OCI-LY7 (cell line): ENCODE data around the gene CTBS. TPM values are rescaled to one million over a fixed set of nuclear protein-coding genes. Genes with fewer than 3 reads are reported as not detected.

Experiments used
- BruUV-seq: library from RNA; stranded (reverse); fragments of 400-500 nt; replicated peaks from 2 replicates; lab custom pipeline; 2021; lab: Mats Ljungman, UMichigan
- CTCF ChIA-PET: fragments of 300-600 bp; sonication (Branson Sonifier 250); formaldehyde crosslinking; loops from one replicate; lab custom pipeline; 2022; ENCODE audit warnings: antibody characterized with exemption; ENCODE audit not compliant: unreplicated experiment; lab: Charles Lee
- POLR2A ChIA-PET: fragments of 300-600 bp; sonication (Branson Sonifier 250); formaldehyde crosslinking; loops from one replicate; lab custom pipeline; 2022; ENCODE audit warnings: antibody characterized with exemption; lab: Charles Lee
- DNase-seq: peaks from one replicate; pipeline ENCODE4 v3.0.0-alpha.2; 2015; ENCODE audit warnings: low spot score
- H2AFZ ChIP-seq: fragments of 200-600 bp; sonication (generic), shearing (Covaris generic); 2 replicates; pipeline ENCODE4 v1.6.1; 2014; ENCODE audit warnings: mild to moderate bottlenecking, antibody characterized with exemption, low read length, moderate library complexity
- H3K27ac ChIP-seq: fragments of 200-600 bp; sonication (generic); 2 replicates; pipeline ENCODE4 v1.5.1; 2014; ENCODE audit warnings: mixed run types, low read depth, mild to moderate bottlenecking, moderate library complexity, low read length, inconsistent platforms; ENCODE audit not compliant: poor library complexity, severe bottlenecking
- H3K36me3 ChIP-seq: fragments of 200-600 bp; sonication (generic); 2 replicates; pipeline ENCODE4 v1.6.1; 2014; ENCODE audit warnings: mild to moderate bottlenecking, antibody characterized with exemption, low read length, moderate library complexity, mixed read lengths; ENCODE audit not compliant: insufficient read depth
- H3K4me1 ChIP-seq: fragments of 200-600 bp; sonication (generic); 2 replicates; pipeline ENCODE4 v1.5.1; 2014; ENCODE audit warnings: mild to moderate bottlenecking, low read length; ENCODE audit not compliant: insufficient read depth, poor library complexity, severe bottlenecking
- H3K4me2 ChIP-seq: fragments of 200-600 bp; sonication (generic); 2 replicates; pipeline ENCODE4 v1.6.1; 2014; ENCODE audit warnings: mild to moderate bottlenecking, low read length
- H3K4me3 ChIP-seq: fragments of 200-600 bp; sonication (generic); 2 replicates; pipeline ENCODE4 v1.5.1; 2014; ENCODE audit warnings: mild to moderate bottlenecking, low read depth, low read length; ENCODE audit not compliant: poor library complexity, severe bottlenecking
- H3K79me2 ChIP-seq: fragments of 200-600 bp; sonication (generic); 2 replicates; pipeline ENCODE4 v1.6.1; 2016; ENCODE audit warnings: low read depth, mild to moderate bottlenecking, low read length, moderate library complexity, mixed read lengths; ENCODE audit not compliant: insufficient read depth
- H3K9me2 ChIP-seq: fragments of 200-600 bp; sonication (generic); 2 replicates; pipeline ENCODE4 v1.6.1; 2016; ENCODE audit warnings: mild to moderate bottlenecking, low read length, mixed read lengths; ENCODE audit not compliant: insufficient read depth
- H3K9me3 ChIP-seq: fragments of 200-600 bp; sonication (generic); 2 replicates; pipeline ENCODE4 v1.6.1; 2014; ENCODE audit warnings: mild to moderate bottlenecking, mixed run types, low read length, mixed read lengths
- H4K20me1 ChIP-seq: fragments of 200-600 bp; sonication (generic); 2 replicates; pipeline ENCODE4 v1.6.1; 2014; ENCODE audit warnings: mild to moderate bottlenecking, antibody characterized with exemption, low read length, moderate library complexity, mixed read lengths; ENCODE audit not compliant: insufficient read depth
- EZH2phosphoT487 ChIP-seq: fragments of 200-600 bp; sonication (generic); IDR thresholded peaks from 2 replicates; pipeline ENCODE4 v1.6.1; 2018; ENCODE audit warnings: low read depth, borderline replicate concordance, mild to moderate bottlenecking, mixed run types, antibody characterized with exemption, low read length, moderate library complexity, mixed read lengths
- intact Hi-C: fragments of 100-400 bp; cut with micrococcal nuclease; formaldehyde crosslinking; loops from one replicate; pipeline ENCODE4 v1.10.0; 2022; ENCODE audit not compliant: unreplicated experiment
- total RNA-seq, 2 experiments: library from RNA; depleted of rRNA in 1 of 2; stranded (reverse); fragments of >200 nt in 1 of 2; shearing (Covaris generic) in 1 of 2; gene quantifications; 2 replicates each; pipeline ENCODE4 v1.2.3, GENCODE V29; 2014 to 2022
- TF ChIP-seq, protein P1 (sequence below): fragments of 200-600 bp; sonication (generic); conservative IDR thresholded peaks from 2 replicates; pipeline ENCODE4 v1.5.1; 2014; ENCODE audit warnings: mild to moderate bottlenecking, antibody characterized with exemption, low read length, moderate library complexity, mixed read lengths

CTBS gene
- total RNA-seq, 2 experiments from 2014 or later: 4.5 to 9.3 TPM

DNA sequence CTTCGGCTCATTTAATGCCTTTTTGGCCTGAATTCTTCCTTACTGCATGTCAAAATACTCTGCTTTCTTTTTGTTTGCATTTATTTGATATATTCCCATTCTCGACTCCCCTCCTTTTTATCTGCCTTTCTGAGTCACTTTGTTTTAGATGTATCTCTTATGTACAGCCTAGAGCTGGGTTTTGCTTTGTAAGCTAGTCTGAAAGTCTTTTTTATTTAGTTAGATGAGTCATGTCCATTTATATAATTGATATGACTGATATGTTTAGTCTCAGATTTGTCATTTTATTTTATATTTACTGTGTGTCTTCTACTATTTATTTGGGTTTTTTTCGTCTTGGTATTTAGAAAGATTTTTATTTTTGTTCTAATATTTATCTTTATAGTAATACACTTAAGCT, 34.3 kb downstream of the CTBS start:
- no peaks in the 10 kb centered on the region for H3K9me2 ChIP-seq
- no peaks in the 10 kb centered on the region for H3K36me3 ChIP-seq
- TF ChIP-seq EZH2phosphoT487: no peak
- TF ChIP-seq, protein P1, sequence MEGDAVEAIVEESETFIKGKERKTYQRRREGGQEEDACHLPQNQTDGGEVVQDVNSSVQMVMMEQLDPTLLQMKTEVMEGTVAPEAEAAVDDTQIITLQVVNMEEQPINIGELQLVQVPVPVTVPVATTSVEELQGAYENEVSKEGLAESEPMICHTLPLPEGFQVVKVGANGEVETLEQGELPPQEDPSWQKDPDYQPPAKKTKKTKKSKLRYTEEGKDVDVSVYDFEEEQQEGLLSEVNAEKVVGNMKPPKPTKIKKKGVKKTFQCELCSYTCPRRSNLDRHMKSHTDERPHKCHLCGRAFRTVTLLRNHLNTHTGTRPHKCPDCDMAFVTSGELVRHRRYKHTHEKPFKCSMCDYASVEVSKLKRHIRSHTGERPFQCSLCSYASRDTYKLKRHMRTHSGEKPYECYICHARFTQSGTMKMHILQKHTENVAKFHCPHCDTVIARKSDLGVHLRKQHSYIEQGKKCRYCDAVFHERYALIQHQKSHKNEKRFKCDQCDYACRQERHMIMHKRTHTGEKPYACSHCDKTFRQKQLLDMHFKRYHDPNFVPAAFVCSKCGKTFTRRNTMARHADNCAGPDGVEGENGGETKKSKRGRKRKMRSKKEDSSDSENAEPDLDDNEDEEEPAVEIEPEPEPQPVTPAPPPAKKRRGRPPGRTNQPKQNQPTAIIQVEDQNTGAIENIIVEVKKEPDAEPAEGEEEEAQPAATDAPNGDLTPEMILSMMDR: no peak
- no peak overlapping the region for H3K4me2 ChIP-seq
- POLR2A ChIA-PET: interaction anchor here (0.7 kb wide), 1 partner anchor 192 kb away, joined by 3 read pairs; no protein-coding TSS in a partner anchor
- no peaks in the 10 kb centered on the region for H3K79me2 ChIP-seq
- BruUV-seq: no TSS peak
- intact Hi-C loops: loop anchor here (2.0 to 10.0 kb wide), 3 partner anchors 19 to 215 kb away; no protein-coding TSS in a partner anchor
- no peak for DNase-seq
- H3K9me3 ChIP-seq: no peaks in the 10 kb centered on the region
- H3K27ac ChIP-seq: no peak overlapping the region
- no peaks in the 10 kb centered on the region for H4K20me1 ChIP-seq
- no peak overlapping the region for H3K4me3 ChIP-seq
- H3K4me1 ChIP-seq: no peaks in the 10 kb centered on the region
- CTCF ChIA-PET: no interaction called here
- H2AFZ ChIP-seq: no peak overlapping the region

- BruUV-seq: no TSS peak
- CTCF ChIA-PET: no interaction called here
- no peaks in the 10 kb centered on the region for H3K79me2 ChIP-seq
Observed at GRCh38 chr1:84538599-84538998, 35.6 kb downstream of the CTBS start.

GRCh38 chr1:84525779-84526178, 48.5 kb downstream of the CTBS start:
- no peaks in the 10 kb centered on the region for H3K36me3 ChIP-seq
- H2AFZ ChIP-seq: no peak overlapping the region
- H3K9me3 ChIP-seq: no peaks in the 10 kb centered on the region
- H3K9me2 ChIP-seq: no peaks in the 10 kb centered on the region
- ChIA-PET POLR2A (interaction anchor here (0.6 to 1.5 kb wide), 3 partner anchors 18 to 71 kb away, joined by 3 to 4 read pairs (median 3); no protein-coding TSS in a partner anchor), CTCF (no interaction called here)
- no peak for DNase-seq
- no peak overlapping the region for H3K4me2 ChIP-seq
- no peaks in the 10 kb centered on the region; the same call in 1 of the 2 replicates for H4K20me1 ChIP-seq
- no peak overlapping the region for H3K4me3 ChIP-seq
- intact Hi-C loops: no loop called here
- H3K27ac ChIP-seq: no peak overlapping the region
- H3K4me1 ChIP-seq: no peaks in the 10 kb centered on the region
- TF ChIP-seq, protein P1: no peak
- no peak for TF ChIP-seq EZH2phosphoT487
- no TSS peak for BruUV-seq
- H3K79me2 ChIP-seq: no peaks in the 10 kb centered on the region

More at GRCh38 chr1:84538599-84538998, 35.6 kb downstream of the CTBS start:
- no peak for DNase-seq
- TF ChIP-seq EZH2phosphoT487: no peak
- TF ChIP-seq, protein P1: no peak
- intact Hi-C loops: no loop called here
- Histone ChIP-seq H3K36me3 (no peaks in the 10 kb centered on the region), H3K4me2 (no peak overlapping the region), H3K9me3 (no peaks in the 10 kb centered on the region), H3K27ac (no peak overlapping the region), H3K9me2 (no peaks in the 10 kb centered on the region), H3K4me3 (no peak overlapping the region), H2AFZ (no peak overlapping the region), H3K4me1 (no peaks in the 10 kb centered on the region), H4K20me1 (no peaks in the 10 kb centered on the region)
- POLR2A ChIA-PET: no interaction called here
